ENCODE data around the gene CANX. TPM values are rescaled to one million over a fixed set of nuclear protein-coding genes. Genes with fewer than 3 reads are reported as not detected.
A peak's percentile ranks its signal among the peaks of the same experiment; 100 is the strongest.

CANX gene
- total and polyA plus RNA-seq, 2 of the 13 experiments (the other 11 are each of a cell fraction or from before 2014, with no cell fraction given) = 477 to 680 TPM

DNA sequence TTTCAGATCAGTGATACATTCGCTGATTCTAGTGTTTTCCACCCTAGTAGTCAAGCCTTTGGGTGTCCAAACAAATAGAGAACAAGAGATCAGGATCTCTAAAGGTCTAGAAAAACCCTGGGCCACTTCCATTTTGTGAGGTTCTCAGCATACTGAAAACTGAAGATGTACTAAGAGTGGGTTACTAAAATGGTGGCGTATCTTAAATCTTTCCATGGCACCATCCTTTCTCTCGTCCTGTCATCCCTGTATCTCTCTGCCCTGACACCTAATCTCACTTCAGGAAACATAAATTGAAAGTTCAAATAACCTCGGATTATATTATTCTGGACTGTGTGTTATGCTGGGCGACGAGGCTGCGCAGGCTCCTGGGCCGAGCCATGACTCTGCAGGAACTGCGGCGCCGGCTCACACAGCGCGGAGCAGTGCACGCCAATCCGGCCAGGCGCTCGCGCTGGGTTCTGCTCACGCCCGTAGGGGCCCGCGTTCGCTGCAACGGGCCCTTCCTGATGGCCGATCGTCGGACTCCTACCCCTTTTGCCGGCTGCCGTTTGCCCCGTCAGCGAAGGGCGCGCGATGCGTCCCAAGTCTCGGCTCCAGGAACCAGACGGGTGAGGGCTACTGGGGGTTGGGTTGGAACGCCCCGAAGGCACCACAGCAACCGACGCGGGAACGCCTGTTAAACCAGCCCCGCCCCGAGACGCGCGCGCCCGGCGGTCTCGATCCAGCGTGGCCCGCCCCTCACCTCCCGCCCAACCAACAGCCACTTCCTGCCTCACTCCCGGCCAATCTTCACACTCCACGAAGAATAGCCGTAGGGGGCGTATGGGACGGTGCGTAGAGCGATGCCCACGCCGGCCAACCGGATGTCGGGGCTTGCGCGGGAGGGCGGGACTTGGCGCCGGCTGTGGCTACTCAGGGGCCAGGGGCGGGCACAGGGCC, 503 bp upstream of the CANX start (continued):
- TF ChIP-seq, protein P1, sequence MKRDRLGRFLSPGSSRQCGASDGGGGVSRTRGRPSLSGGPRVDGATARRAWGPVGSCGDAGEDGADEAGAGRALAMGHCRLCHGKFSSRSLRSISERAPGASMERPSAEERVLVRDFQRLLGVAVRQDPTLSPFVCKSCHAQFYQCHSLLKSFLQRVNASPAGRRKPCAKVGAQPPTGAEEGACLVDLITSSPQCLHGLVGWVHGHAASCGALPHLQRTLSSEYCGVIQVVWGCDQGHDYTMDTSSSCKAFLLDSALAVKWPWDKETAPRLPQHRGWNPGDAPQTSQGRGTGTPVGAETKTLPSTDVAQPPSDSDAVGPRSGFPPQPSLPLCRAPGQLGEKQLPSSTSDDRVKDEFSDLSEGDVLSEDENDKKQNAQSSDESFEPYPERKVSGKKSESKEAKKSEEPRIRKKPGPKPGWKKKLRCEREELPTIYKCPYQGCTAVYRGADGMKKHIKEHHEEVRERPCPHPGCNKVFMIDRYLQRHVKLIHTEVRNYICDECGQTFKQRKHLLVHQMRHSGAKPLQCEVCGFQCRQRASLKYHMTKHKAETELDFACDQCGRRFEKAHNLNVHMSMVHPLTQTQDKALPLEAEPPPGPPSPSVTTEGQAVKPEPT (CRISPR knock-in tag; IDR thresholded peaks at IDR 0.05; ENCODE audit: low read depth) = no peak
- TF ChIP-seq ZNF75D (CRISPR knock-in tag; IDR thresholded peaks at IDR 0.05; ENCODE audit: borderline replicate concordance) (no peak), WIZ (CRISPR knock-in tag; IDR thresholded peaks at IDR 0.05) (no peak), ZNF768 (CRISPR knock-in tag; IDR thresholded peaks at IDR 0.05) (peak; percentile 78; the same call in 1 of the 2 replicates), NKX3-1 (CRISPR knock-in tag; IDR thresholded peaks at IDR 0.05) (no peak), RNF2 (conservative IDR thresholded peaks at IDR 0.05; ENCODE audit: low read depth) (no peak), ZBTB1 (CRISPR knock-in tag; IDR thresholded peaks at IDR 0.05; ENCODE audit: borderline replicate concordance) (no peak), ZKSCAN5 (CRISPR knock-in tag; IDR thresholded peaks at IDR 0.05) (peak; percentile 53; the same call in 1 of the 2 replicates), SNRNP70 (IDR thresholded peaks at IDR 0.05; ENCODE audit: low read depth, low read length) (no peak), FOSL1 (CRISPR knock-in tag; IDR thresholded peaks at IDR 0.05; ENCODE audit: borderline replicate concordance) (no peak), ZNF652 (CRISPR knock-in tag; IDR thresholded peaks at IDR 0.05; ENCODE audit: borderline replicate concordance, low read depth) (no peak)
- TF ChIP-seq, protein P2, sequence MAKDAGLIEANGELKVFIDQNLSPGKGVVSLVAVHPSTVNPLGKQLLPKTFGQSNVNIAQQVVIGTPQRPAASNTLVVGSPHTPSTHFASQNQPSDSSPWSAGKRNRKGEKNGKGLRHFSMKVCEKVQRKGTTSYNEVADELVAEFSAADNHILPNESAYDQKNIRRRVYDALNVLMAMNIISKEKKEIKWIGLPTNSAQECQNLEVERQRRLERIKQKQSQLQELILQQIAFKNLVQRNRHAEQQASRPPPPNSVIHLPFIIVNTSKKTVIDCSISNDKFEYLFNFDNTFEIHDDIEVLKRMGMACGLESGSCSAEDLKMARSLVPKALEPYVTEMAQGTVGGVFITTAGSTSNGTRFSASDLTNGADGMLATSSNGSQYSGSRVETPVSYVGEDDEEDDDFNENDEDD (CRISPR knock-in tag; IDR thresholded peaks at IDR 0.05; ENCODE audit: borderline replicate concordance) = no peak; the same call in 1 of the 2 replicates
- TF ChIP-seq, protein P3, sequence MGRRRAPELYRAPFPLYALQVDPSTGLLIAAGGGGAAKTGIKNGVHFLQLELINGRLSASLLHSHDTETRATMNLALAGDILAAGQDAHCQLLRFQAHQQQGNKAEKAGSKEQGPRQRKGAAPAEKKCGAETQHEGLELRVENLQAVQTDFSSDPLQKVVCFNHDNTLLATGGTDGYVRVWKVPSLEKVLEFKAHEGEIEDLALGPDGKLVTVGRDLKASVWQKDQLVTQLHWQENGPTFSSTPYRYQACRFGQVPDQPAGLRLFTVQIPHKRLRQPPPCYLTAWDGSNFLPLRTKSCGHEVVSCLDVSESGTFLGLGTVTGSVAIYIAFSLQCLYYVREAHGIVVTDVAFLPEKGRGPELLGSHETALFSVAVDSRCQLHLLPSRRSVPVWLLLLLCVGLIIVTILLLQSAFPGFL (CRISPR knock-in tag; IDR thresholded peaks at IDR 0.05) = no peak
- TF ChIP-seq, protein P4, sequence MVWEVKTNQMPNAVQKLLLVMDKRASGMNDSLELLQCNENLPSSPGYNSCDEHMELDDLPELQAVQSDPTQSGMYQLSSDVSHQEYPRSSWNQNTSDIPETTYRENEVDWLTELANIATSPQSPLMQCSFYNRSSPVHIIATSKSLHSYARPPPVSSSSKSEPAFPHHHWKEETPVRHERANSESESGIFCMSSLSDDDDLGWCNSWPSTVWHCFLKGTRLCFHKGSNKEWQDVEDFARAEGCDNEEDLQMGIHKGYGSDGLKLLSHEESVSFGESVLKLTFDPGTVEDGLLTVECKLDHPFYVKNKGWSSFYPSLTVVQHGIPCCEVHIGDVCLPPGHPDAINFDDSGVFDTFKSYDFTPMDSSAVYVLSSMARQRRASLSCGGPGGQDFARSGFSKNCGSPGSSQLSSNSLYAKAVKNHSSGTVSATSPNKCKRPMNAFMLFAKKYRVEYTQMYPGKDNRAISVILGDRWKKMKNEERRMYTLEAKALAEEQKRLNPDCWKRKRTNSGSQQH (CRISPR knock-in tag; IDR thresholded peaks at IDR 0.05; ENCODE audit: low read depth) = no peak

Data from HepG2 (cell line).